ENCODE measurements around the gene FARSB. TPM values are rescaled to one million over a fixed set of nuclear protein-coding genes. Genes with fewer than 3 reads are reported as not detected.

FARSB gene
- total RNA-seq, 1 donor from 2014 or later: 15.8 TPM

- ATAC-seq (ENCODE audit: poor library complexity): no peak
Observed at GRCh38 chr2:222525811-222526210, 130.1 kb downstream of the FARSB start.

DNA sequence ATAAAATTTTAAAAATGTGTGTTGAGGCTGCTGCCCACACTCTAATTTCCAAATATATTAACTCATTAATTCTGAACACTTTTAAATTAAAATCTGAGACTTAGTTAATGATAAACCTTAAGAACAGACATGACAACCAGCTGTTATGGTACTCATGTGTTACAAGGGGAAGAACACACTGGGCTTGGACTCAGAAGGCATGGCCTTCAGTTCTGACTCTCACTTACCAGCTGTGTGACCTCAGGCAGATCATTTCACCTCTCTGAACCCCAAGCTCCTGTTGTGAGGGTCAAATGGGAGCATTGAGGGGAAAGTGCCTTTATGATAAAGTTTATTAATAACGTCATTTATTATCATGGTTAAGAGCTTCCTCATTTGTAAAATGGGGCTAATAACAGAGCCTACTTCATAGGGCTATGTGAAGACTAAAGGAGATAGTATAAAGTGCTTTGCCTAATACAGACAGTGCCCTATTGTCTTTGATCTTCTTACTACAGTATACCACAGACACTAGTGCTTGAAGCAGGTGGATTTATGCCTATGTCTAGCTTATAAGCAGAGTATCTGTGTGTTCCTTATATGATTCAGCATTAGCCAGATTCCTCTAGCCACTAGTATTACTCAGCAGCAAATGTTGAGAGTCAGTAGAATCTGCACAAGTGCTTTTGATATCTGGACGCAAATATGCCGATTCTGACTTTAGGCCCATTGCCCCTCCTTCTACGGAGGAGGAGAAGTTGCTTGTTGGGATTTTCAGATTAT, 131.9 kb downstream of the FARSB start:
- ATAC-seq (ENCODE audit: poor library complexity): no peak
- no peak for DNase-seq
- intact Hi-C loops (cut with DNase I): no loop called here

More at GRCh38 chr2:222525811-222526210, 130.1 kb downstream of the FARSB start:
- DNase-seq: no peak
- intact Hi-C loops (cut with DNase I): no loop called here

DNA sequence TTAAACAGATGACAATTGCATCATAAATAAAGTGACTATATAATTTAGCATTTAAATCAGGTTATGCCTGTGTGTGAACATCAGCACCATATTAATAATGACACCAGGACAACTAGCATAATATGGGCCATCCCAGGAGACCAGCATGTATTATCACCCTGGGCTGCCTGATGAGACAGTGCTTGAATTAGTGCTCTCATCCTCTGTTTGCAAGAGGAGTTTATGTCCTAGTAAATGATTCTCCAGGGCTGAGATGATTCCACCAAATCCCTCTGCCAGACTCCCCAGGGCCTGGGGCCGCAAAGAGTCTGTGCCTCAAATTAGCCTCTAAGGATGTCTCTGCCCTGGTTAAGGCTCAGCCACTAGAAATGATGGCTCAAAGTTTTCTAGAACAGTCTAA, 133.8 kb downstream of the FARSB start:
- DNase-seq (no peak), ATAC-seq (ENCODE audit: poor library complexity) (no peak)
- intact Hi-C loops (cut with DNase I): no loop called here

GRCh38 chr2:222521099-222521498, 134.8 kb downstream of the FARSB start:
- DNase-seq (no peak), ATAC-seq (ENCODE audit: poor library complexity) (no peak)
- intact Hi-C loops (cut with DNase I): no loop called here

Other genes with a start within 250 kb of the FARSB start
- gene SGPP2, start 231.5 kb downstream of the FARSB start, total RNA-seq: 15.3 TPM
- 0.65 TPM for gene MOGAT1, start 15.6 kb upstream of the FARSB start, total RNA-seq
- gene ACSL3, start 204.9 kb upstream of the FARSB start, total RNA-seq: 50.8 TPM